ENCODE results near the gene SLC26A5. TPM values are rescaled to one million over a fixed set of nuclear protein-coding genes. Genes with fewer than 3 reads are reported as not detected.

SLC26A5 gene
- total and polyA plus RNA-seq, 2 of the 8 experiments (the other 6 are each of a cell fraction or from before 2014, with no cell fraction given), result 0.09 to 0.24 TPM

DNA sequence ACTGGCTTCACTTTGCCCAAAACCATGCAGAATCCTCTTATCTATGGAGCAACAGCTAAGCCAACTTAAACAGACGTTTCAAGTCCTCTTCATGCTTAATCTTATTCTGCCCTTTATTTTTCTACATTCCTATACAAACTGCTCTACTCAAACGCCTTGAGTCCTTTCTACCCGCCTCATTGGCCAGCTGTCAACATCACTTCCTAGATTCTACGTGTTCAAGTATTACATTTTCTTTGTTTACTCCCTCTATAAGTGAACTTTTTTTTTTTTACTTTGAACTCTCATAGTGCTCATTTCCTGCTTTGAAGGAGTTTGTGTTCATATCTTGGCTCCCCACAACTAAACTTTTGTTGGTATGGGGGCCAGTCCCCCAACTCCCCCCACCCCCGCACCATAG, 28.9 kb upstream of the SLC26A5 start (continued):
- TF ChIP-seq RNF2 (IDR thresholded peaks at IDR 0.05; ENCODE audit: borderline replicate concordance, low read depth, low read length, missing control alignments, poor library complexity, severe bottlenecking), result no peak
